ENCODE measurements around the gene ANKDD1B.

- no peak for TF ChIP-seq CTCF (IDR thresholded peaks at IDR 0.05)
- TF ChIP-seq POLR2A (IDR thresholded peaks at IDR 0.05), result no peak
Observed at GRCh38 chr5:75706016-75706415, 94.8 kb downstream of the ANKDD1B start.

Measured in right lobe of liver (tissue), 4 donors.